Type B pancreatic cell (in vitro differentiated cells): ENCODE measurements around the gene TARM1. TPM values are rescaled to one million over a fixed set of nuclear protein-coding genes. Genes with fewer than 3 reads are reported as not detected.

ENCODE experiments used
- DNase-seq: peaks from one replicate; pipeline ENCODE4 v3.0.0; 2021; ENCODE audit warnings: mixed read lengths; ENCODE audit not compliant: unreplicated experiment; ENCODE audit errors: extremely low spot score
- H3K27ac Mint-ChIP-seq: 2 replicates; pipeline ENCODE4 v1.8.0; 2021; ENCODE audit warnings: mild to moderate bottlenecking, mixed read lengths
- H3K27me3 Mint-ChIP-seq: 2 replicates; pipeline ENCODE4 v1.8.0; 2021; ENCODE audit warnings: mixed read lengths
- H3K36me3 Mint-ChIP-seq: 2 replicates; pipeline ENCODE4 v1.8.0; 2021; ENCODE audit warnings: mixed read lengths
- H3K4me1 Mint-ChIP-seq: one replicate; pipeline ENCODE4 v1.8.0; 2021; ENCODE audit warnings: mixed read lengths; ENCODE audit not compliant: unreplicated experiment
- H3K4me3 Mint-ChIP-seq: 2 replicates; pipeline ENCODE4 v1.8.0; 2021; ENCODE audit warnings: mild to moderate bottlenecking, mixed read lengths
- H3K9me3 Mint-ChIP-seq: 2 replicates; pipeline ENCODE4 v1.8.0; 2021; ENCODE audit warnings: mixed read lengths
- total RNA-seq: library from RNA; stranded (reverse); gene quantifications from 2 replicates; pipeline ENCODE4 v1.2.1, GENCODE V29; 2021; ENCODE audit warnings: low replicate concordance
- TF ChIP-seq, protein P1 (sequence below): fragments of 200-600 bp; sonication (generic); conservative IDR thresholded peaks from 2 replicates; pipeline ENCODE4 v1.5.0; 2021; ENCODE audit warnings: antibody characterized with exemption, mild to moderate bottlenecking

Gene TARM1
- total RNA-seq, 1 donor from 2014 or later = not detected

GRCh38 chr19:54063350-54064116 lies 17.6 kb downstream of the TARM1 start, which contains the start of gene VSTM1:
TSS of gene VSTM1 (minus strand) at chr19:54063897. CDS start at chr19:54063777, 120 bp downstream.
- TF ChIP-seq, protein P1, sequence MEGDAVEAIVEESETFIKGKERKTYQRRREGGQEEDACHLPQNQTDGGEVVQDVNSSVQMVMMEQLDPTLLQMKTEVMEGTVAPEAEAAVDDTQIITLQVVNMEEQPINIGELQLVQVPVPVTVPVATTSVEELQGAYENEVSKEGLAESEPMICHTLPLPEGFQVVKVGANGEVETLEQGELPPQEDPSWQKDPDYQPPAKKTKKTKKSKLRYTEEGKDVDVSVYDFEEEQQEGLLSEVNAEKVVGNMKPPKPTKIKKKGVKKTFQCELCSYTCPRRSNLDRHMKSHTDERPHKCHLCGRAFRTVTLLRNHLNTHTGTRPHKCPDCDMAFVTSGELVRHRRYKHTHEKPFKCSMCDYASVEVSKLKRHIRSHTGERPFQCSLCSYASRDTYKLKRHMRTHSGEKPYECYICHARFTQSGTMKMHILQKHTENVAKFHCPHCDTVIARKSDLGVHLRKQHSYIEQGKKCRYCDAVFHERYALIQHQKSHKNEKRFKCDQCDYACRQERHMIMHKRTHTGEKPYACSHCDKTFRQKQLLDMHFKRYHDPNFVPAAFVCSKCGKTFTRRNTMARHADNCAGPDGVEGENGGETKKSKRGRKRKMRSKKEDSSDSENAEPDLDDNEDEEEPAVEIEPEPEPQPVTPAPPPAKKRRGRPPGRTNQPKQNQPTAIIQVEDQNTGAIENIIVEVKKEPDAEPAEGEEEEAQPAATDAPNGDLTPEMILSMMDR = no peak
- Mint-ChIP-seq H3K9me3 (no peaks in the 10 kb centered on the region), H3K36me3 (no peaks in the 10 kb centered on the region), H3K27me3 (peaks cover 3% of the 10 kb centered on the region), H3K4me3 (no peak within 1 kb of the TSS), H3K4me1 (no peaks in the 10 kb centered on the region), H3K27ac (no peak within 1 kb of the TSS)
- DNase-seq = no peak

DNA sequence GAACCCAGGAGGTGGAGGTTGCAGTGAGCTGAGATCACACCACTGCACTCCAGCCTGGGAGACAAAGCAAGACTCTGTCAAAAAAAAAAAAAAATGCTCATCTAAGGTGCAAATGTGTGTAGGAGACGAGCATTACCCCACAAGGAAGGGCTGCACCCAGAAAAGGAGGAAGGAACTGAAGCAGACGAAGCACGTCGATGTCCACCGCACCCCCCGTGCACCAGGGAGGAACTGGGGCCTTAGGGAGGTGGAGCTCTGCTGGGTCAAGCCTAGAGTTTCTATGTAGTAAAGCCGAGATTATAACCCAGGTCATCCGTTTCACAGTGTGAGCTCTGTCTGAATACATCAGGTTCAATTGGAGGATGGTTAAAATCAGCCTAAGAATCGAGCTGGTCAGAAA lies 18.5 kb downstream of the TARM1 start:
- Mint-ChIP-seq H3K27ac (no peak overlapping the region), H3K4me1 (no peaks in the 10 kb centered on the region), H3K27me3 (peaks cover 3% of the 10 kb centered on the region), H3K4me3 (no peak overlapping the region), H3K36me3 (no peaks in the 10 kb centered on the region), H3K9me3 (no peaks in the 10 kb centered on the region)
- TF ChIP-seq, protein P1 = no peak
- no peak for DNase-seq

DNA sequence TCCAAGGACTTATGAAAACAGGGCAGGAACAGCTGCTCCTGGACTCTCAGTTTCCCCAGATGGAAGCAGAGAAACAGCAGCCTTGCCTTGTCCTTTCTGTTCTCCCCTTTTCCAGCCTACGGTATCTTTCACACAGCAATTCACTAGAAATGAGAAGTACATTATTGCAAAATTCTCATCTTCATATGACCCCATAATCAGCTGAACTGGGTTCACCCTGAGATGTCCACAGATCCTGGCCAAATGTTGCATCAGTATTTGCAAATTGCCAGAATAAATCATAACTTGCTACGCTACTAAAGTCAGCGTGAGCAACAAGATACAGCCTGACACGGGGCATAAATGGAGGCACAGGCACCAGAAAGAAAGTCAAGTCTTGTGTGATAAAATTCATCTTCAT lies 33.5 kb downstream of the TARM1 start:
- H3K27me3 Mint-ChIP-seq = peaks cover 54% of the 10 kb centered on the region
- H3K36me3 Mint-ChIP-seq = no peaks in the 10 kb centered on the region
- H3K9me3 Mint-ChIP-seq = no peaks in the 10 kb centered on the region
- H3K4me1 Mint-ChIP-seq = no peaks in the 10 kb centered on the region
- no peak overlapping the region for H3K4me3 Mint-ChIP-seq
- H3K27ac Mint-ChIP-seq = no peak overlapping the region
- TF ChIP-seq, protein P1 = no peak
- no peak for DNase-seq

DNA sequence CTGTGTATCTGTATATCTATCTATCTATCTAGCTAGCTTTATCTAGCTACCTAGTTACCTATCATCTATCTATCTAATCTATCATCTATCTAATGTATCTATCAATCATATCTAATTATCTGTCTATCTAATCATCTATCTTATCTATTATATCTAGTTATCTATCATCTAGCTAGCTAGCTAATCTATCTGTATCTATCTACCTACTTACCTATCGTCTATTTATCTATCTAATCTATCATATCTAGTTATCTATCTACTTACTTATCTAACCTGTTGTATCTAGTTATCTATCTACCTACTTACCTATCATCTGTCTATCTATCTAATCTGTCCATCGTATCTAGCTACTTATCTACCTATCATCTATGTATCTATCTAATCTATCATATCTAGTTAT lies 35.4 kb downstream of the TARM1 start:
- no peak overlapping the region for H3K27ac Mint-ChIP-seq

DNA sequence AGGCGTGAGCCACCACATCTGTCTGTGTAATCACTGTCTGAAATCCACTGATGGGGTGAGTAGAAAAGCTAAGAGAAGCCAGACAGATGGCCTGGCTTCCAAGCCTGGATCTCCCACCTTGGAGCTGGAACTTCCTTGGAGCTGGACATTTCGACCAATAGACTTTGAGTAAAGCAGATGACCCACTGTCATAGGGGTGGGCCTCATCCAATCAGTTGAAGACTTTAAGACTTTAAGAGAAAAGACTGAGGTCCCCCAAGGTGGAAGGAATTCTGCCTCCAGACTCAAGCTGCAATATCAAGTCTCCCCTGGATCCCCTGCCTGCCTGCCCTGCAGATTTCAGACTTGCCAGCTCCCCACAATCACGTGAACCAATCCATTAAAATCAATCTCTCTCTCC lies 38.2 kb downstream of the TARM1 start:
- H3K4me3 Mint-ChIP-seq = no peak overlapping the region
- TF ChIP-seq, protein P1 = no peak

More for the DNA sequence above, 35.4 kb downstream of the TARM1 start:
- DNase-seq = no peak
- Mint-ChIP-seq H3K9me3 (no peaks in the 10 kb centered on the region), H3K27me3 (peaks cover 57% of the 10 kb centered on the region), H3K4me1 (no peaks in the 10 kb centered on the region), H3K36me3 (no peaks in the 10 kb centered on the region), H3K4me3 (no peak overlapping the region)
- TF ChIP-seq, protein P1 = no peak

More for the DNA sequence above, 38.2 kb downstream of the TARM1 start:
- Mint-ChIP-seq H3K27ac (no peak overlapping the region), H3K9me3 (no peaks in the 10 kb centered on the region), H3K4me1 (no peaks in the 10 kb centered on the region), H3K27me3 (peaks cover 47% of the 10 kb centered on the region), H3K36me3 (no peaks in the 10 kb centered on the region)
- DNase-seq = no peak
